ENCODE results near the gene SPATA31C1.

The SPATA31C1 gene

DNA sequence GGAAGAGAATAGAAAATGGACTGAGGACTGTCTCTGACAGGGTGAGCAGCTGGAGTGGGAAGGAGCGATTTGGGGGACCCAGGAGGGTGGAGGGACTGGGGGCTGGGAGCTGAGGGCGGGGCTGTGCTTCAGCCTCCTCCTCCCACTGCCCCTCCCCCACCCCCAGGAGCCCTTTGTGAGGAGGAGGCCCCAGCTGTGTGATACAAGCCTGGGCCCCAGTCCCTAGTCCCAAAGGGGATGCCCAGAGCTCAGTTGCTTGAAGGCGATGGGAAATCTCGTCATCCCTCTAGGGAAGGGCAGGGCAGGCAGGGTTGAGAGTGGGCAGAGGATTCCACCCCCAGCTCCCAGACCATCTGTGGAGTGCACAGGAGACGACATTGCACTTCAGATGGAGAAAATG is 35.1 kb upstream of the SPATA31C1 start, which contains the start of gene SPATA31E1:
SPATA31E1 (plus strand) TSS at position 251 of the 400 bp plus-strand sequence; CDS start at position 266, 15 bp downstream.
- no peak within 1 kb of the TSS for H3K9ac ChIP-seq (ENCODE audit: low read depth, low read length)
- no peak within 1 kb of the TSS for H3K27ac ChIP-seq (ENCODE audit: low read length)
- no peaks in the 10 kb centered on the region for H3K27me3 ChIP-seq (ENCODE audit: insufficient read depth, low read length, poor library complexity)
- H3K79me2 ChIP-seq (ENCODE audit: insufficient read depth, low read length): no peaks in the 10 kb centered on the region
- no peaks in the 10 kb centered on the region for H3K9me3 ChIP-seq (ENCODE audit: insufficient read depth, low read length, severe bottlenecking)
- no peaks in the 10 kb centered on the region for H4K20me1 ChIP-seq (ENCODE audit: insufficient read depth, low read length)
- H3K36me3 ChIP-seq (ENCODE audit: insufficient read depth, low read length): no peaks in the 10 kb centered on the region
- H3K4me2 ChIP-seq (ENCODE audit: insufficient read depth, low read length): no peak within 1 kb of the TSS
- no peak within 1 kb of the TSS for H2AFZ ChIP-seq (ENCODE audit: low read depth, low read length)
- ATAC-seq (ENCODE audit: insufficient read depth, low read depth) (no peak), DNase-seq (no peak)
- H3K4me3 ChIP-seq (ENCODE audit: low read depth in 1 of 2, low read length in 2 of 2): no peak within 1 kb of the TSS
- TF ChIP-seq EZH2 (IDR thresholded peaks at IDR 0.05; ENCODE audit: borderline replicate concordance, low read depth, low read length, severe bottlenecking) (no peak), CTCF (IDR thresholded peaks at IDR 0.05; ENCODE audit: borderline replicate concordance, extremely low read depth, low read length, poor library complexity, severe bottlenecking) (no peak)
- no peaks in the 10 kb centered on the region for H3K4me1 ChIP-seq (ENCODE audit: insufficient read depth, low read length)

DNA sequence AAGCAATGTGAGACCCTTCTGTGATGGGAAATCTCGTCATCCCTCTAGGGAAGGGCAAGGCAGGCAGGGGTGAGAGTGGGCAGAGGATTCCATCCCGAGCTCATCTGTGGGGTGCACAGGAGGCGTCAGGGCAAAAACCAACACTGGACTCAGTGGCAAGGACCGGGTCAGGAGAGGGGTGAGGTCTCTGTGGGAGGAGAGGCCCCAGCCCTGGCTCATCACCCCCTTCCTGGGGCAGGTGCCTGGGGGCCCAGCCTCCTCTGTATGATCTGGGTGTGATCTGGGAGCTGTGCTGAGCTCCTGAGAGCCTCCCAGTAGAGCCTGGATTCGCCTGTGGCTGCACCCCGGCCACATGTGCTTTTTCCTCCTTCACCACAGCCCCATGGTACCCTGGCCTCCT is 34.5 kb upstream of the SPATA31C1 start:
- ATAC-seq (ENCODE audit: insufficient read depth, low read depth) (no peak), DNase-seq (no peak)
- Histone ChIP-seq H3K9ac (ENCODE audit: low read depth, low read length) (no peak overlapping the region), H3K27me3 (ENCODE audit: insufficient read depth, low read length, poor library complexity) (no peaks in the 10 kb centered on the region), H4K20me1 (ENCODE audit: insufficient read depth, low read length) (no peaks in the 10 kb centered on the region), H3K4me2 (ENCODE audit: insufficient read depth, low read length) (no peak overlapping the region), H3K27ac (ENCODE audit: low read length) (no peak overlapping the region), H3K9me3 (ENCODE audit: insufficient read depth, low read length, severe bottlenecking) (no peaks in the 10 kb centered on the region), H3K4me1 (ENCODE audit: insufficient read depth, low read length) (no peaks in the 10 kb centered on the region), H3K4me3 (ENCODE audit: low read depth in 1 of 2, low read length in 2 of 2) (no peak overlapping the region), H2AFZ (ENCODE audit: low read depth, low read length) (no peak overlapping the region), H3K36me3 (ENCODE audit: insufficient read depth, low read length) (no peaks in the 10 kb centered on the region), H3K79me2 (ENCODE audit: insufficient read depth, low read length) (no peaks in the 10 kb centered on the region)
- no peak for TF ChIP-seq EZH2 (IDR thresholded peaks at IDR 0.05; ENCODE audit: borderline replicate concordance, low read depth, low read length, severe bottlenecking)
- TF ChIP-seq CTCF (IDR thresholded peaks at IDR 0.05; ENCODE audit: borderline replicate concordance, extremely low read depth, low read length, poor library complexity, severe bottlenecking): no peak

- no peaks in the 10 kb centered on the region for H3K36me3 ChIP-seq (ENCODE audit: insufficient read depth, low read length)
- H3K4me1 ChIP-seq (ENCODE audit: insufficient read depth, low read length): no peaks in the 10 kb centered on the region
- ATAC-seq (ENCODE audit: insufficient read depth, low read depth) (no peak), DNase-seq (no peak)
- H3K4me3 ChIP-seq (ENCODE audit: low read depth in 1 of 2, low read length in 2 of 2): no peak overlapping the region
- no peaks in the 10 kb centered on the region for H3K27me3 ChIP-seq (ENCODE audit: insufficient read depth, low read length, poor library complexity)
- peak; percentile 8 for TF ChIP-seq CTCF (IDR thresholded peaks at IDR 0.05; ENCODE audit: borderline replicate concordance, extremely low read depth, low read length, poor library complexity, severe bottlenecking)
- TF ChIP-seq EZH2 (IDR thresholded peaks at IDR 0.05; ENCODE audit: borderline replicate concordance, low read depth, low read length, severe bottlenecking): no peak
- no peak overlapping the region for H3K9ac ChIP-seq (ENCODE audit: low read depth, low read length)
- no peaks in the 10 kb centered on the region for H4K20me1 ChIP-seq (ENCODE audit: insufficient read depth, low read length)
- no peaks in the 10 kb centered on the region for H3K9me3 ChIP-seq (ENCODE audit: insufficient read depth, low read length, severe bottlenecking)
- no peak overlapping the region for H3K27ac ChIP-seq (ENCODE audit: low read length)
- H3K4me2 ChIP-seq (ENCODE audit: insufficient read depth, low read length): no peak overlapping the region
- no peak overlapping the region for H2AFZ ChIP-seq (ENCODE audit: low read depth, low read length)
- no peaks in the 10 kb centered on the region for H3K79me2 ChIP-seq (ENCODE audit: insufficient read depth, low read length)
These were observed 33.8 kb upstream of the SPATA31C1 start for GRCh38 chr9:87883990-87884389.
